ENCODE data around the gene ADORA2A.

ADORA2A gene

GRCh38 chr22:24417901-24418641 lies 9.3 kb upstream of the ADORA2A start:
- no peak for TF ChIP-seq CTCF (IDR thresholded peaks at IDR 0.05)
- TF ChIP-seq ZFX (IDR thresholded peaks at IDR 0.05; ENCODE audit: borderline replicate concordance) = no peak
- H3K27ac ChIP-seq = no peak overlapping the region

- no peak overlapping the region for H3K27ac ChIP-seq
- TF ChIP-seq ZFX (IDR thresholded peaks at IDR 0.05; ENCODE audit: borderline replicate concordance) (no peak), CTCF (IDR thresholded peaks at IDR 0.05) (no peak)
These were observed 8.5 kb upstream of the ADORA2A start for GRCh38 chr22:24418786-24419474.

- no peak for TF ChIP-seq ZFX (IDR thresholded peaks at IDR 0.05; ENCODE audit: borderline replicate concordance)
- TF ChIP-seq CTCF (IDR thresholded peaks at IDR 0.05) = no peak
- no peak overlapping the region for H3K27ac ChIP-seq
These were observed 7.9 kb upstream of the ADORA2A start for GRCh38 chr22:24419475-24419850.

- TF ChIP-seq ZFX (IDR thresholded peaks at IDR 0.05; ENCODE audit: borderline replicate concordance) (no peak), CTCF (IDR thresholded peaks at IDR 0.05) (no peak)
- H3K27ac ChIP-seq = no peak overlapping the region
These were observed 7.1 kb upstream of the ADORA2A start for GRCh38 chr22:24420072-24420976.

- H3K27ac ChIP-seq = no peak overlapping the region
- TF ChIP-seq CTCF (IDR thresholded peaks at IDR 0.05) (no peak), ZFX (IDR thresholded peaks at IDR 0.05; ENCODE audit: borderline replicate concordance) (no peak)
These were observed 6.4 kb upstream of the ADORA2A start for GRCh38 chr22:24420977-24421343.

- no peak overlapping the region for H3K27ac ChIP-seq
- no peak for TF ChIP-seq ZFX (IDR thresholded peaks at IDR 0.05; ENCODE audit: borderline replicate concordance)
- peak; percentile 42 for TF ChIP-seq CTCF (IDR thresholded peaks at IDR 0.05)
These were observed 5.9 kb upstream of the ADORA2A start for GRCh38 chr22:24421428-24421931.

Data from 22Rv1 (cell line).